OCI-LY3 (cell line): ENCODE data around the gene MGAT4B.

Experiments used
- H2AFZ ChIP-seq: fragments of 200-600, 300-600 bp; shearing (Covaris generic); 2 replicates; pipeline ENCODE4 v1.6.0; 2014; ENCODE audit warnings: antibody characterized with exemption, low read depth, low read length
- H3K27ac ChIP-seq: fragments of 200-600, 300-600 bp; sonication (generic); 2 replicates; pipeline ENCODE4 v1.5.1; 2014; ENCODE audit warnings: mild to moderate bottlenecking, low read length, moderate library complexity, mixed read lengths
- H3K27me3 ChIP-seq: fragments of 200-600, 300-600 bp; sonication (generic); 2 replicates; pipeline ENCODE4 v1.6.1; 2014; ENCODE audit warnings: low read depth, low read length, mixed read lengths
- H3K36me3 ChIP-seq: fragments of 200-600, 300-600 bp; sonication (generic); replicated peaks from 2 replicates; pipeline ENCODE3; 2014; ENCODE audit warnings: low read depth, low read length, mixed read lengths
- H3K4me1 ChIP-seq: fragments of 300-600, 200-600 bp; sonication (generic); 2 replicates; pipeline ENCODE4 v1.6.1; 2014; ENCODE audit warnings: low read length, mixed read lengths
- H3K4me2 ChIP-seq: fragments of 200-600, 300-600 bp; sonication (generic); 2 replicates; pipeline ENCODE4 v1.6.1; 2014; ENCODE audit warnings: low read length, mixed read lengths
- H3K4me3 ChIP-seq: fragments of 300-600, 200-600 bp; sonication (generic); 2 replicates; pipeline ENCODE4 v1.5.1; 2014; ENCODE audit warnings: antibody characterized with exemption, mild to moderate bottlenecking, low read length, moderate library complexity
- H3K79me2 ChIP-seq: fragments of 300-600, 200-600 bp; shearing (Covaris generic); 2 replicates; pipeline ENCODE4 v1.6.1; 2014; ENCODE audit warnings: mild to moderate bottlenecking, low read length, mixed read lengths
- H3K9ac ChIP-seq: fragments of 300-600, 200-600 bp; shearing (Covaris generic); 2 replicates; pipeline ENCODE4 v1.6.0; 2014; ENCODE audit warnings: mild to moderate bottlenecking, low read length, moderate library complexity
- H3K9me3 ChIP-seq: fragments of 200-600, 300-600 bp; shearing (Covaris generic); 2 replicates; pipeline ENCODE4 v1.6.1; 2014; ENCODE audit warnings: low read length, mixed read lengths; ENCODE audit not compliant: insufficient read depth
- H4K20me1 ChIP-seq: fragments of 200-600, 300-600 bp; sonication (generic); 2 replicates; pipeline ENCODE4 v1.6.1; 2016; ENCODE audit warnings: low read length, mixed read lengths; ENCODE audit not compliant: insufficient read depth
- EZH2phosphoT487 ChIP-seq: fragments of 200-600 bp; shearing (Covaris generic); IDR thresholded peaks from 2 replicates; pipeline ENCODE4 v1.6.1; 2018; ENCODE audit warnings: antibody characterized with exemption, mixed run types, low read depth
- TF ChIP-seq, protein P1 (sequence below): fragments of 200-600, 300-600 bp; sonication (generic); IDR thresholded peaks from 2 replicates; pipeline ENCODE4 v1.5.1; 2014; ENCODE audit warnings: antibody characterized with exemption, low read length, low read depth

The MGAT4B gene

DNA sequence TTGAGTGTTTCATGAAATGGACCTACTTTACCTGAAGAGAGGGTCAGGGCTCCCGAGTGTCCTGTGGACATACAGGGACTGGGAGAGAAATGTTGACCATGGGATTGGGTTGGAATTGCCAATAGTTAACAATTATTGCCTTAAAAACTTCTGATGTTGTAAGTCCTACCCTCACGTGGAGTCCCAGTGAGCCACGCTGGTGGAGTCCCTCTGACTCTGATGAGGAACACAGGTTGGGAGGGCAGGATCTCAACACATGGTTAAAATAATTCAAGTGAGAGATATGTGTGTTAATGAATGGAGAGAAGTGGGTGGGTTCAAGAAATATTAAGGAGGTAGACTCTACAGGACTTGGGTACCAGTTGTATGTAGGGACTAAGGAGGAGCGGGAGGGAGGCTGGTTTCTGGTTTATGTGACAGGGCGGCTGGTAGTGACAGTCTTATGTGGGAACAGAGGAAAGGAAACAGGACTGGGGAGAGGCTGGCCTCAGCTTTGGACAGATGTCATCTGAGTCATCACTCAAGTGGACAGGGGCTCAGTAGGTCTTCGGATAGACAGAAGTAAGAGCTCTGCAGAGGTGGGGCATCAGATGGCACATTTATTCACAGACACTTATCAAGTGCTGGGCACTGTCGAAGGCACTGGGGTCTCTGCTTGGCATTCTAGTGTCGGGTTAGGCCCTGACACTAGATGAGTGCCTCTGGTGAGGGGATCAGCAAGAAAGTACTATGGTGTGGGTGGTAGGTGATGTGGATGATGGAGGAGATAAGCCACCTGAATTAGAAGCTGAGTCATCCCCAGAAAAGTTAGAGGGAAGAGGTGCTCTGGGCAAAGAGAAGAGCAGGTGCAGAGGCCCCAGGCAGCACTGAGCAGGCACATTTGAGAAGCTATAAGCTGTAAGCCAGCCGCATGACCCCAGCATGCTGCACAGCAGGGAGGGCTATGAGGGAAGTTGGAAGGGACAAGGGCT, 46.8 kb downstream of the MGAT4B start:
- Histone ChIP-seq H3K36me3 (peaks cover 4% of the 10 kb centered on the region), H2AFZ (no peak overlapping the region), H3K4me3 (peak overlapping the region; percentile 57), H3K9ac (peak overlapping the region; percentile 54), H3K79me2 (peaks cover 91% of the 10 kb centered on the region), H3K27me3 (no peaks in the 10 kb centered on the region), H4K20me1 (peaks cover 63% of the 10 kb centered on the region), H3K4me2 (peak overlapping the region; percentile 92), H3K9me3 (no peaks in the 10 kb centered on the region), H3K4me1 (peaks cover 61% of the 10 kb centered on the region), H3K27ac (peak overlapping the region; percentile 98)
- TF ChIP-seq EZH2phosphoT487, result no peak
- TF ChIP-seq, protein P1, sequence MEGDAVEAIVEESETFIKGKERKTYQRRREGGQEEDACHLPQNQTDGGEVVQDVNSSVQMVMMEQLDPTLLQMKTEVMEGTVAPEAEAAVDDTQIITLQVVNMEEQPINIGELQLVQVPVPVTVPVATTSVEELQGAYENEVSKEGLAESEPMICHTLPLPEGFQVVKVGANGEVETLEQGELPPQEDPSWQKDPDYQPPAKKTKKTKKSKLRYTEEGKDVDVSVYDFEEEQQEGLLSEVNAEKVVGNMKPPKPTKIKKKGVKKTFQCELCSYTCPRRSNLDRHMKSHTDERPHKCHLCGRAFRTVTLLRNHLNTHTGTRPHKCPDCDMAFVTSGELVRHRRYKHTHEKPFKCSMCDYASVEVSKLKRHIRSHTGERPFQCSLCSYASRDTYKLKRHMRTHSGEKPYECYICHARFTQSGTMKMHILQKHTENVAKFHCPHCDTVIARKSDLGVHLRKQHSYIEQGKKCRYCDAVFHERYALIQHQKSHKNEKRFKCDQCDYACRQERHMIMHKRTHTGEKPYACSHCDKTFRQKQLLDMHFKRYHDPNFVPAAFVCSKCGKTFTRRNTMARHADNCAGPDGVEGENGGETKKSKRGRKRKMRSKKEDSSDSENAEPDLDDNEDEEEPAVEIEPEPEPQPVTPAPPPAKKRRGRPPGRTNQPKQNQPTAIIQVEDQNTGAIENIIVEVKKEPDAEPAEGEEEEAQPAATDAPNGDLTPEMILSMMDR, result no peak

DNA sequence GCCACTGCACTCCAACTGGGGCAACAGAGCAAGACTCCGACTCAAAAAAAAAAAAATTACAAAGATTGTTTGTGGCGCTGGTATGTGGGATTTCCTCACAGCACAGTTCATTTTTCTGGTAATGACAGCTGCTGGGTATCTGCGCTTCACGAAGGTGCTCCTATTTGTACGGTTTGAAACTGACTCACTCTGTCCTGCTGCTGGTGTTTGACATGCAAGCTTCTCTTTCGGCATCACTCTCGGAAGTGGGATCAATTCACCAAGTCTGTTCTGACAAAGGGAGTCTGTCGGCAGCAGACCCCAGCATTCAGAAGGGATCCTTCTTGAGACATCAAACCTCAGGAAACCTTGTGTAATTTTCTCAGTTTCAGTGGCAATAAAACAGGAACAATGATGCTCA, 47.7 kb downstream of the MGAT4B start:
- H3K4me3 ChIP-seq, result peak overlapping the region; percentile 57
- TF ChIP-seq, protein P1, result no peak
- TF ChIP-seq EZH2phosphoT487, result no peak
- peaks cover 4% of the 10 kb centered on the region for H3K36me3 ChIP-seq
- no peaks in the 10 kb centered on the region for H3K27me3 ChIP-seq
- peaks cover 97% of the 10 kb centered on the region for H3K79me2 ChIP-seq
- no peak overlapping the region for H2AFZ ChIP-seq
- peaks cover 70% of the 10 kb centered on the region for H3K4me1 ChIP-seq
- H3K4me2 ChIP-seq, result peak overlapping the region; percentile 92
- H3K9me3 ChIP-seq, result no peaks in the 10 kb centered on the region
- H3K9ac ChIP-seq, result peak overlapping the region; percentile 49; the same call in 1 of the 2 replicates
- peak overlapping the region; percentile 98 for H3K27ac ChIP-seq
- peaks cover 70% of the 10 kb centered on the region for H4K20me1 ChIP-seq

DNA sequence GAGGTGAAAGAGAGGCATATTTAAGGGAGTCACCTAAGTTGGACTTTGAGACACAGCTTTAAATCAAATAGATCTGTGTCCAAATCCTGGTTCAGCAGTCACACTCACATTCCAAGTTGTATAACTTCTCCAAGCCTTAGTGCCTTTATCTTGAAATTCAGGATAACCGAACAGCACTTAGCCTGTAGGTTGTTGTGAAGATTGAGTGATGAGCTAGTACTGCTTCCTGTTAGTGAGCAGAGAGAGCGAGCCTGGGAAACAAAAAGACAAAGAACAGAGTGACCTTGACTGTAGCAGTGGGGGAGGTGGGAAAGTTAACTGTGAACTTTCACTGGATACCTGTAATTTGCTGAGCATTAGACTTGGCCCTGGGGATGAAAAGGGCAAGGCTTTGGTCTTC, 51.6 kb downstream of the MGAT4B start:
- TF ChIP-seq, protein P1, result no peak
- TF ChIP-seq EZH2phosphoT487, result no peak
- H4K20me1 ChIP-seq, result peaks cover 62% of the 10 kb centered on the region

GRCh38 chr5:179753971-179754370, 52.7 kb downstream of the MGAT4B start:
- TF ChIP-seq, protein P1, result no peak
- no peak for TF ChIP-seq EZH2phosphoT487
- Histone ChIP-seq H2AFZ (no peak overlapping the region), H3K27ac (0 out of 2 replicates have a peak overlapping the region, but pooled peaks have one; percentile 10), H3K4me1 (peaks cover 32% of the 10 kb centered on the region), H3K4me2 (peak overlapping the region; percentile 44), H3K36me3 (peaks cover 12% of the 10 kb centered on the region), H3K27me3 (no peaks in the 10 kb centered on the region), H4K20me1 (peaks cover 58% of the 10 kb centered on the region), H3K9me3 (no peaks in the 10 kb centered on the region), H3K9ac (no peak overlapping the region), H3K79me2 (peaks cover 93% of the 10 kb centered on the region), H3K4me3 (no peak overlapping the region)

More for the DNA sequence above, 51.6 kb downstream of the MGAT4B start:
- H3K4me2 ChIP-seq, result no peak overlapping the region
- peaks cover 93% of the 10 kb centered on the region for H3K79me2 ChIP-seq
- H3K4me3 ChIP-seq, result no peak overlapping the region
- H3K27me3 ChIP-seq, result no peaks in the 10 kb centered on the region
- no peak overlapping the region for H2AFZ ChIP-seq
- H3K4me1 ChIP-seq, result peaks cover 43% of the 10 kb centered on the region
- H3K9me3 ChIP-seq, result no peaks in the 10 kb centered on the region
- H3K36me3 ChIP-seq, result peaks cover 8% of the 10 kb centered on the region
- H3K27ac ChIP-seq, result no peak overlapping the region
- no peak overlapping the region for H3K9ac ChIP-seq
